GM12865 (cell line): ENCODE measurements around the gene HBD.

Experiments used
- DNase-seq: peaks from one replicate; pipeline ENCODE4 v3.0.0; 2010; ENCODE audit warnings: low read depth
- H3K4me3 ChIP-seq: 2 replicates; pipeline ENCODE4 v1.5.1; 2011; ENCODE audit warnings: mild to moderate bottlenecking, low read depth, low read length, control low read depth
- TF ChIP-seq, protein P1 (sequence below): IDR thresholded peaks from 2 replicates; pipeline ENCODE4 v1.5.1; 2011; ENCODE audit warnings: low read length, control low read depth, low read depth, inconsistent platforms; ENCODE audit not compliant: insufficient read depth; ENCODE audit errors: missing control alignments

The HBD gene

DNA sequence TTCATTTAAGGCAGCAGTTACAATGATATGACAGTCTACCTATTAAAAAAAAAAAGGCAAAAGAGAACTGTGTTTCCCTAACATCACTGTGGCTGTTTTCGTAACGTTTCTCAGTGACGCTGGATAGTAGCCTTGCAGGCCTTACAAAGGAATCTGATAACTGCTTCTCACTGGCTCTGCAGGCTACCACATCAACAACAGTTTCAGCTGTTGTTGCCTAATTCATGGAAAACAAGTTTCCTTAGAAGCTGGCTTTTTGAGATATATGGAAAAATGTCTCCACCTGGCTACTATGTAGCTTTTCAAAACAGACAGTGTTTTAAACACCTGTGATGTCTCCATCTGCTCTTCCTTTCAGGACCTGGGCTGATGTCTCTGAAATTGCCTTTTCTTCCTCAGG is 37.6 kb downstream of the HBD start:
- TF ChIP-seq, protein P1, sequence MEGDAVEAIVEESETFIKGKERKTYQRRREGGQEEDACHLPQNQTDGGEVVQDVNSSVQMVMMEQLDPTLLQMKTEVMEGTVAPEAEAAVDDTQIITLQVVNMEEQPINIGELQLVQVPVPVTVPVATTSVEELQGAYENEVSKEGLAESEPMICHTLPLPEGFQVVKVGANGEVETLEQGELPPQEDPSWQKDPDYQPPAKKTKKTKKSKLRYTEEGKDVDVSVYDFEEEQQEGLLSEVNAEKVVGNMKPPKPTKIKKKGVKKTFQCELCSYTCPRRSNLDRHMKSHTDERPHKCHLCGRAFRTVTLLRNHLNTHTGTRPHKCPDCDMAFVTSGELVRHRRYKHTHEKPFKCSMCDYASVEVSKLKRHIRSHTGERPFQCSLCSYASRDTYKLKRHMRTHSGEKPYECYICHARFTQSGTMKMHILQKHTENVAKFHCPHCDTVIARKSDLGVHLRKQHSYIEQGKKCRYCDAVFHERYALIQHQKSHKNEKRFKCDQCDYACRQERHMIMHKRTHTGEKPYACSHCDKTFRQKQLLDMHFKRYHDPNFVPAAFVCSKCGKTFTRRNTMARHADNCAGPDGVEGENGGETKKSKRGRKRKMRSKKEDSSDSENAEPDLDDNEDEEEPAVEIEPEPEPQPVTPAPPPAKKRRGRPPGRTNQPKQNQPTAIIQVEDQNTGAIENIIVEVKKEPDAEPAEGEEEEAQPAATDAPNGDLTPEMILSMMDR, result no peak
- DNase-seq, result no peak
- no peak overlapping the region for H3K4me3 ChIP-seq

DNA sequence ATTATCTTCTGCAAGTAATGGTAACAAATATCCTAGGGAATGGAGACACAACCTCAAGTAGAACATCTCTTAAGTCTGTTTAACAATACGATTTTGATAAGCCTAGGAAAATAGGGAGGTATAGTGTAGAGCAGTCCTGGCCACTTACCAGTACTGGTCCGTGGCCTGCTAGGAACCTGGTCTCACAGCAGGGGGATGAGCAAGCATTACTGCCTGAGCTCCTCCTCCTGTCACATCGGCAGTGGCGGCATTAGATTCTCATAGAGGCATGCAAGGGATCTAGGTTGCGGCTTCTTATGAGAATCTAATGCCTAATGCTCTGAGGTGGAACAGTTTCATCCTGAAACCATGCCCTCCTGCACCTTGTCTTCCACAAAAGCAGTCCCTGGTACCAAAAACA is 38.2 kb downstream of the HBD start:
- no peak overlapping the region for H3K4me3 ChIP-seq
- no peak for DNase-seq
- TF ChIP-seq, protein P1, result no peak

DNA sequence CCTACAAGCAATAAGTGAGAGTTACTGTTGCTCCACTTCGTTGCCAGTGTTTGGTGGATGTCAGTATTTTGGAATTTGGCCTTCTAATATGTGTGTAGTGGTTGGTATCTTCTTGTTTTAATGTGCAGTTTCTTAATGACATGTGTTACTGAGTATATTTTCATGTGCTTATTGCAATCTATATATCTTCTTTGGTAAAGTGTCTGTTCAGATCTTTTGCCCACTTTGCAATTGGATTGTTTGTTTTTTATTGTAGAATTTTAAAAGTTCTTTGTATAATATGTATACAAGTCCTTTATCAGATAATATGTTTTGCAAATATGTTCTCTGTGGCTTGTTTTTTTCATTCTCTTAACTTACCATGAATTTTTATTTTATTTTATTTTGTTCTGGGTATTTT is 41.5 kb downstream of the HBD start:
- TF ChIP-seq, protein P1, result no peak
- H3K4me3 ChIP-seq, result no peak overlapping the region
- no peak for DNase-seq

DNA sequence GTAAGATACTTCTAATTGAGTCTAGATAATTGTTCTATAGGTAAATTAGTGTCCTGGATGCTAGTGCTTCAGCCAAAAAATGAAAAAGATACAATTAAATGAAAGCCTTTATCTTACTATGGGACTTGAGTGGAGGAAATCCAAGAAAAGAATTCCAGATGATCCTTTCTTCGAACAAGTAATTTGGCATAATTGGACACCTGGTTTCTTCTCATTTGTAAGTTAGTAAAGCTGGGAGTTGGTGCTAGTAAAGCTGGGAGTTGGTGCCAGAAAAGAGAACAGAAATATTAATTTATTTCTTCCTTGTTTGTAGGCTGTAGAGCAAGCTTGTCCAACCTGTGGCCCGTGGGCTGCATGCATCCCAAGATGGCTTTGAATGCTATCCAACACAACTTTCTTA is 46.1 kb downstream of the HBD start:
- TF ChIP-seq, protein P1, result no peak
- H3K4me3 ChIP-seq, result no peak overlapping the region
- DNase-seq, result no peak
